ENCODE measurements around the gene AKR1D1. TPM values are rescaled to one million over a fixed set of nuclear protein-coding genes. Genes with fewer than 3 reads are reported as not detected.
"Not testable (repeated sequence)": the region's sequence is repeated elsewhere in the genome, so short reads cannot be mapped to it uniquely, and the experiment has no call there.

AKR1D1 gene
- total and polyA plus RNA-seq, 2 donors: 0.05 TPM

GRCh38 chr7:138079137-138079536, 2.9 kb downstream of the AKR1D1 start:
- WGBS: 97% methylated on average over 1 of the region's 1 CpG
- no peak overlapping the region for H3K27ac ChIP-seq (ENCODE audit: low read depth in 1 of 2, low read length in 1 of 2)
- no peaks in the 10 kb centered on the region for H3K36me3 ChIP-seq (ENCODE audit: control insufficient read depth in 2 of 2, insufficient read depth in 2 of 2, low read length in 1 of 2)
- DNase-seq (ENCODE audit: low read depth in 6 of 9, low spot score in 9 of 9): no peak
- no peaks in the 10 kb centered on the region for H3K4me1 ChIP-seq (ENCODE audit: control insufficient read depth in 2 of 2, insufficient read depth in 2 of 2, low read length in 2 of 2)
- no peaks in the 10 kb centered on the region for H3K27me3 ChIP-seq (ENCODE audit: control insufficient read depth in 2 of 2, insufficient read depth in 1 of 2, low read length in 1 of 2)
- H3K4me3 ChIP-seq (ENCODE audit: low read length in 2 of 2): no peak overlapping the region
- H3K9me3 ChIP-seq (ENCODE audit: control insufficient read depth in 2 of 2, insufficient read depth in 1 of 2, low read length in 1 of 2): no peaks in the 10 kb centered on the region

- 96% methylated on average over 4 of the region's 4 CpGs for WGBS
Observed at GRCh38 chr7:138081868-138082267, 5.6 kb downstream of the AKR1D1 start.

GRCh38 chr7:138083859-138084258, 7.6 kb downstream of the AKR1D1 start:
- Histone ChIP-seq H3K4me3 (ENCODE audit: low read length in 2 of 2) (no peak overlapping the region), H3K27ac (ENCODE audit: low read depth in 1 of 2, low read length in 1 of 2) (no peak overlapping the region), H3K36me3 (ENCODE audit: control insufficient read depth in 2 of 2, insufficient read depth in 2 of 2, low read length in 1 of 2) (no peaks in the 10 kb centered on the region), H3K9me3 (ENCODE audit: control insufficient read depth in 2 of 2, insufficient read depth in 1 of 2, low read length in 1 of 2) (no peaks in the 10 kb centered on the region), H3K4me1 (ENCODE audit: control insufficient read depth in 2 of 2, insufficient read depth in 2 of 2, low read length in 2 of 2) (no peaks in the 10 kb centered on the region), H3K27me3 (ENCODE audit: control insufficient read depth in 2 of 2, insufficient read depth in 1 of 2, low read length in 1 of 2) (no peaks in the 10 kb centered on the region)
- DNase-seq (ENCODE audit: low read depth in 6 of 9, low spot score in 9 of 9): no peak
- 79% methylated on average over 3 of the region's 3 CpGs for WGBS

More at GRCh38 chr7:138081868-138082267, 5.6 kb downstream of the AKR1D1 start:
- Histone ChIP-seq H3K4me1 (ENCODE audit: control insufficient read depth in 2 of 2, insufficient read depth in 2 of 2, low read length in 2 of 2) (no peaks in the 10 kb centered on the region), H3K27ac (ENCODE audit: low read depth in 1 of 2, low read length in 1 of 2) (no peak overlapping the region), H3K9me3 (ENCODE audit: control insufficient read depth in 2 of 2, insufficient read depth in 1 of 2, low read length in 1 of 2) (no peaks in the 10 kb centered on the region), H3K4me3 (ENCODE audit: low read length in 2 of 2) (no peak overlapping the region), H3K36me3 (ENCODE audit: control insufficient read depth in 2 of 2, insufficient read depth in 2 of 2, low read length in 1 of 2) (no peaks in the 10 kb centered on the region), H3K27me3 (ENCODE audit: control insufficient read depth in 2 of 2, insufficient read depth in 1 of 2, low read length in 1 of 2) (no peaks in the 10 kb centered on the region)
- no peak for DNase-seq (ENCODE audit: low read depth in 6 of 9, low spot score in 9 of 9)

- Histone ChIP-seq H3K27me3 (ENCODE audit: control insufficient read depth in 2 of 2, insufficient read depth in 1 of 2, low read length in 1 of 2) (no peaks in the 10 kb centered on the region), H3K36me3 (ENCODE audit: control insufficient read depth in 2 of 2, insufficient read depth in 2 of 2, low read length in 1 of 2) (no peaks in the 10 kb centered on the region), H3K4me3 (ENCODE audit: low read length in 2 of 2) (no peak overlapping the region), H3K9me3 (ENCODE audit: control insufficient read depth in 2 of 2, insufficient read depth in 1 of 2, low read length in 1 of 2) (no peaks in the 10 kb centered on the region), H3K27ac (ENCODE audit: low read depth in 1 of 2, low read length in 1 of 2) (no peak overlapping the region), H3K4me1 (ENCODE audit: control insufficient read depth in 2 of 2, insufficient read depth in 2 of 2, low read length in 2 of 2) (no peaks in the 10 kb centered on the region)
- WGBS: 98% methylated on average over 5 of the region's 5 CpGs
- DNase-seq (ENCODE audit: low read depth in 6 of 9, low spot score in 9 of 9): no peak
Observed at GRCh38 chr7:138086563-138087270, 10.5 kb downstream of the AKR1D1 start.

- H3K27me3 ChIP-seq (ENCODE audit: control insufficient read depth in 2 of 2, insufficient read depth in 1 of 2, low read length in 1 of 2): no peaks in the 10 kb centered on the region
- 98% methylated on average over 9 of the region's 9 CpGs for WGBS
Observed at GRCh38 chr7:138089080-138089901, 13.0 kb downstream of the AKR1D1 start.

GRCh38 chr7:138091032-138091431, 14.8 kb downstream of the AKR1D1 start:
- H3K27ac ChIP-seq (ENCODE audit: low read depth in 1 of 2, low read length in 1 of 2): no peak overlapping the region
- no peaks in the 10 kb centered on the region for H3K27me3 ChIP-seq (ENCODE audit: control insufficient read depth in 2 of 2, insufficient read depth in 1 of 2, low read length in 1 of 2)
- WGBS: 77% methylated on average over 3 of the region's 3 CpGs
- DNase-seq (ENCODE audit: low read depth in 6 of 9, low spot score in 9 of 9): no peak
- H3K36me3 ChIP-seq (ENCODE audit: control insufficient read depth in 2 of 2, insufficient read depth in 2 of 2, low read length in 1 of 2): no peaks in the 10 kb centered on the region
- no peaks in the 10 kb centered on the region for H3K9me3 ChIP-seq (ENCODE audit: control insufficient read depth in 2 of 2, insufficient read depth in 1 of 2, low read length in 1 of 2)
- no peaks in the 10 kb centered on the region for H3K4me1 ChIP-seq (ENCODE audit: control insufficient read depth in 2 of 2, insufficient read depth in 2 of 2, low read length in 2 of 2)
- H3K4me3 ChIP-seq (ENCODE audit: low read length in 2 of 2): no peak overlapping the region

More at GRCh38 chr7:138089080-138089901, 13.0 kb downstream of the AKR1D1 start:
- H3K27ac ChIP-seq (ENCODE audit: low read depth in 1 of 2, low read length in 1 of 2): no peak overlapping the region
- H3K36me3 ChIP-seq (ENCODE audit: control insufficient read depth in 2 of 2, insufficient read depth in 2 of 2, low read length in 1 of 2): no peaks in the 10 kb centered on the region
- DNase-seq (ENCODE audit: low read depth in 6 of 9, low spot score in 9 of 9): no peak
- H3K4me1 ChIP-seq (ENCODE audit: control insufficient read depth in 2 of 2, insufficient read depth in 2 of 2, low read length in 2 of 2): no peaks in the 10 kb centered on the region
- H3K4me3 ChIP-seq (ENCODE audit: low read length in 2 of 2): no peak overlapping the region
- H3K9me3 ChIP-seq (ENCODE audit: control insufficient read depth in 2 of 2, insufficient read depth in 1 of 2, low read length in 1 of 2): no peaks in the 10 kb centered on the region

- H3K36me3 ChIP-seq (ENCODE audit: control insufficient read depth in 2 of 2, insufficient read depth in 2 of 2, low read length in 1 of 2); H3K9me3 ChIP-seq (ENCODE audit: control insufficient read depth in 2 of 2, insufficient read depth in 1 of 2, low read length in 1 of 2); H3K4me1 ChIP-seq (ENCODE audit: control insufficient read depth in 2 of 2, insufficient read depth in 2 of 2, low read length in 2 of 2); DNase-seq (ENCODE audit: low read depth in 6 of 9, low spot score in 9 of 9); H3K4me3 ChIP-seq (ENCODE audit: low read length in 2 of 2); H3K27me3 ChIP-seq (ENCODE audit: control insufficient read depth in 2 of 2, insufficient read depth in 1 of 2, low read length in 1 of 2); H3K27ac ChIP-seq (ENCODE audit: low read depth in 1 of 2, low read length in 1 of 2): not testable (repeated sequence)
- 96% methylated on average over 2 of the region's 2 CpGs for WGBS
Observed at GRCh38 chr7:138091840-138092239, 15.6 kb downstream of the AKR1D1 start.

GRCh38 chr7:138092486-138093028, 16.3 kb downstream of the AKR1D1 start:
- no peak overlapping the region for H3K4me3 ChIP-seq (ENCODE audit: low read length in 2 of 2)
- H3K4me1 ChIP-seq (ENCODE audit: control insufficient read depth in 2 of 2, insufficient read depth in 2 of 2, low read length in 2 of 2): no peaks in the 10 kb centered on the region
- no peaks in the 10 kb centered on the region for H3K36me3 ChIP-seq (ENCODE audit: control insufficient read depth in 2 of 2, insufficient read depth in 2 of 2, low read length in 1 of 2)
- H3K27ac ChIP-seq (ENCODE audit: low read depth in 1 of 2, low read length in 1 of 2): no peak overlapping the region
- no peaks in the 10 kb centered on the region for H3K27me3 ChIP-seq (ENCODE audit: control insufficient read depth in 2 of 2, insufficient read depth in 1 of 2, low read length in 1 of 2)
- no peak for DNase-seq (ENCODE audit: low read depth in 6 of 9, low spot score in 9 of 9)
- 97% methylated on average over 6 of the region's 6 CpGs for WGBS
- no peaks in the 10 kb centered on the region for H3K9me3 ChIP-seq (ENCODE audit: control insufficient read depth in 2 of 2, insufficient read depth in 1 of 2, low read length in 1 of 2)
